Measurements from ENCODE around the gene TRANK1. TPM values are rescaled to one million over a fixed set of nuclear protein-coding genes. Genes with fewer than 3 reads are reported as not detected.

TRANK1 gene
- total and polyA plus RNA-seq, 2 of the 4 experiments (the other 2 are of a cell fraction) = 7.9 to 12.7 TPM

DNA sequence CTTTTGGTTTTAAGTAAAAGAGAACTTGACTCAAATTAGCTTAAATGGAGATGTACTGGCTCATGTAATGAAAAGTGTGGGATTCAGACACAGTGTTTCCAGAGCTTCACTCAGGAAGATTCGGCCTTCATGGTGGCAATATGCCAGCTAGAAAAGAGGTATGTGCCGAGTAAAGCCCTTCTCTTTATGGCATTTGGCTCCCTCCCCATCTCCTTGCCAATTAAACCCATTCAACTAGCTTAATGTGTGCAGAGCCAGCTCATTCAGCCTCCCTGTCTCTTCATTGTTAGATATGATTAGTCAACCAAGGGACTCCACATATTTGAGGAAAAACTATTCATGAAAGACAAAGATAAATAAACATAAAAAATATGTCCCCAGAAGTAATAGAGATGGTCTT, 15.0 kb upstream of the TRANK1 start:
- Histone ChIP-seq H2BK5ac (ENCODE audit: low read depth, low read length, poor library complexity, severe bottlenecking) (no peak overlapping the region), H3K23ac (ENCODE audit: low read depth, low read length) (no peak overlapping the region), H2AK5ac (ENCODE audit: low read depth, low read length) (no peak overlapping the region), H3K27me3 (ENCODE audit: control insufficient read depth, insufficient read depth, low read length) (no peaks in the 10 kb centered on the region), H3K4me3 (ENCODE audit: insufficient read depth, low read depth, low read length) (no peak overlapping the region), H2BK15ac (ENCODE audit: low read depth, low read length) (no peak overlapping the region), H2BK20ac (ENCODE audit: low read depth, low read length) (no peak overlapping the region), H3K9me3 (ENCODE audit: control insufficient read depth, insufficient read depth, low read length) (no peaks in the 10 kb centered on the region), H3K14ac (replicated peaks; ENCODE audit: low read depth, low read length) (no peak overlapping the region), H2AFZ (replicated peaks; ENCODE audit: low read length, poor library complexity) (no peak overlapping the region), H3K9me1 (ENCODE audit: insufficient read depth, low read length) (no peaks in the 10 kb centered on the region; the same call in 1 of the 2 replicates), H3K79me1 (ENCODE audit: low read depth in 1 of 2, low read length in 2 of 2) (no peaks in the 10 kb centered on the region), H2AK9ac (replicated peaks; ENCODE audit: low read depth, low read length, poor library complexity) (no peak overlapping the region), H3K4me2 (ENCODE audit: low read depth, low read length) (no peak overlapping the region), H3K4me1 (ENCODE audit: control insufficient read depth, insufficient read depth, low read length) (peaks cover 6% of the 10 kb centered on the region; the same call in 1 of the 2 replicates), H3K56ac (ENCODE audit: extremely low read depth, insufficient read depth, low read length) (no peak overlapping the region), H3K27ac (ENCODE audit: insufficient read depth, low read length) (no peak overlapping the region), H3K4ac (ENCODE audit: low read depth, low read length) (no peak overlapping the region), H3K36me3 (ENCODE audit: control insufficient read depth, insufficient read depth, low read length) (no peaks in the 10 kb centered on the region), H3K9ac (ENCODE audit: low read depth, low read length) (no peak overlapping the region), H4K91ac (ENCODE audit: insufficient read depth, low read depth, low read length) (no peak overlapping the region), H4K8ac (ENCODE audit: low read depth in 2 of 2, low read length in 2 of 2) (no peak overlapping the region), H4K5ac (ENCODE audit: low read depth, low read length) (no peak overlapping the region), H3K18ac (ENCODE audit: low read depth, low read length) (no peak overlapping the region), H4K20me1 (ENCODE audit: insufficient read depth, low read length) (no peaks in the 10 kb centered on the region), H2BK120ac (ENCODE audit: low read depth, low read length) (no peak overlapping the region)
- TF ChIP-seq, protein P1, sequence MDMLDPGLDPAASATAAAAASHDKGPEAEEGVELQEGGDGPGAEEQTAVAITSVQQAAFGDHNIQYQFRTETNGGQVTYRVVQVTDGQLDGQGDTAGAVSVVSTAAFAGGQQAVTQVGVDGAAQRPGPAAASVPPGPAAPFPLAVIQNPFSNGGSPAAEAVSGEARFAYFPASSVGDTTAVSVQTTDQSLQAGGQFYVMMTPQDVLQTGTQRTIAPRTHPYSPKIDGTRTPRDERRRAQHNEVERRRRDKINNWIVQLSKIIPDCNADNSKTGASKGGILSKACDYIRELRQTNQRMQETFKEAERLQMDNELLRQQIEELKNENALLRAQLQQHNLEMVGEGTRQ (IDR thresholded peaks at IDR 0.05; ENCODE audit: low read depth, low read length) = no peak
- TF ChIP-seq MXI1 (IDR thresholded peaks at IDR 0.05; ENCODE audit: borderline replicate concordance, low read depth, low read length) (no peak), RAD21 (IDR thresholded peaks at IDR 0.05; ENCODE audit: low read length) (no peak)
- no CpG with 5 or more reads among the region's 2 CpGs for WGBS, 2 experiments (ENCODE audit: extremely low coverage in 2 of 2, insufficient read length in 1 of 2)
- no TSS peak for BruUV-seq (replicated peaks)
- ChIA-PET POLR2A (ENCODE audit: unreplicated experiment) (no interaction called here), CTCF (interaction anchor here (0.7 to 3.5 kb wide), 4 partner anchors 13 to 104 kb away, joined by 3 to 39 read pairs (median 9); partner anchors contain the start of gene TRANK1)
- no peak for DNase-seq
- no peak for ATAC-seq (ENCODE audit: low read depth)
- in situ Hi-C loops (cut with MboI; ENCODE audit: low sequenced_read_pairs) = loop anchor here (5.0 kb wide), 1 partner anchor 233 kb away; no protein-coding TSS in a partner anchor
- dilution Hi-C loops (cut with HindIII; ENCODE audit: low sequenced_read_pairs, unreplicated experiment) = no loop called here
- intact Hi-C loops (cut with micrococcal nuclease) = loop anchor here (2.0 kb wide), 1 partner anchor 91 kb away; no protein-coding TSS in a partner anchor

Data from IMR-90 (cell line).